Liver (tissue), 9 donors: ENCODE measurements around the gene FGD4. TPM values are rescaled to one million over a fixed set of nuclear protein-coding genes. Genes with fewer than 3 reads are reported as not detected.
A peak's percentile ranks its signal among the peaks of the same experiment; 100 is the strongest.

Experiments used
- DNase-seq: peaks from one replicate; pipeline ENCODE4 v3.0.0-alpha.2; 2017; ENCODE audit warnings: low spot score
- H3K27ac ChIP-seq, 2 donors: one replicate each; pipeline ENCODE4 v1.7.0; 2013; ENCODE audit warnings: inconsistent platforms in 2 of 2, low read length in 2 of 2, control low read depth in 1 of 2, low read depth in 1 of 2, mild to moderate bottlenecking in 1 of 2
- H3K27me3 ChIP-seq, 4 donors: one replicate each; pipeline versions ENCODE4 v1.6.1 to v1.7.0; 2013; ENCODE audit warnings: low read length in 3 of 4, inconsistent platforms in 1 of 4, mild to moderate bottlenecking in 1 of 4, moderate library complexity in 1 of 4; ENCODE audit not compliant: control insufficient read depth in 4 of 4, insufficient read depth in 4 of 4
- H3K36me3 ChIP-seq, 4 donors: one replicate each; pipeline versions ENCODE4 v1.6.1 to v1.7.0; 2013; ENCODE audit warnings: low read length in 3 of 4, mild to moderate bottlenecking in 3 of 4, low read depth in 1 of 4, moderate library complexity in 1 of 4; ENCODE audit not compliant: control insufficient read depth in 4 of 4, insufficient read depth in 3 of 4
- H3K4me1 ChIP-seq, 4 donors: one replicate each; pipeline versions ENCODE4 v1.6.1 to v1.7.0; 2013; ENCODE audit warnings: low read length in 3 of 4, mild to moderate bottlenecking in 3 of 4, moderate library complexity in 1 of 4; ENCODE audit not compliant: control insufficient read depth in 4 of 4, insufficient read depth in 4 of 4
- H3K4me3 ChIP-seq, 3 donors: one replicate each; pipeline versions ENCODE4 v1.6.1 to v1.7.0; 2013; ENCODE audit warnings: low read length in 3 of 3, control low read depth in 1 of 3, low read depth in 1 of 3, mild to moderate bottlenecking in 1 of 3
- H3K9ac ChIP-seq, 2 donors: one replicate each; pipeline ENCODE4 v1.7.0; 2013; ENCODE audit warnings: low read length in 2 of 2, mild to moderate bottlenecking in 2 of 2, moderate library complexity in 2 of 2, control low read depth in 1 of 2, low read depth in 1 of 2
- H3K9me3 ChIP-seq, 4 donors: one replicate each; pipeline versions ENCODE4 v1.6.1 to v1.7.0; 2013; ENCODE audit warnings: low read length in 3 of 4; ENCODE audit not compliant: control insufficient read depth in 4 of 4
- FOXA1 ChIP-seq: IDR thresholded peaks from 2 replicates; pipeline ENCODE4 v1.6.1; 2016; ENCODE audit warnings: antibody characterized with exemption
- FOXA2 ChIP-seq: IDR thresholded peaks from 2 replicates; pipeline ENCODE4 v1.6.1; 2016; ENCODE audit warnings: antibody characterized with exemption
- GABPA ChIP-seq, 2 donors: IDR thresholded peaks in 1 of 2; conservative IDR thresholded peaks in 1 of 2; 2 replicates each; pipeline ENCODE4 v1.6.1; 2016; ENCODE audit warnings: antibody characterized with exemption in 2 of 2, mild to moderate bottlenecking in 1 of 2, moderate library complexity in 1 of 2
- HNF4A ChIP-seq, 2 donors: conservative IDR thresholded peaks; 2 replicates each; pipeline ENCODE4 v1.6.1; 2016; ENCODE audit warnings: antibody characterized with exemption in 2 of 2, mild to moderate bottlenecking in 2 of 2
- HNF4G ChIP-seq: IDR thresholded peaks from 2 replicates; pipeline ENCODE4 v1.6.1; 2016; ENCODE audit warnings: antibody characterized with exemption
- JUND ChIP-seq, 2 donors: IDR thresholded peaks; 2 replicates each; pipeline ENCODE4 v1.6.1; 2016; ENCODE audit warnings: antibody characterized with exemption in 2 of 2
- RAD21 ChIP-seq, 2 donors: IDR thresholded peaks; 2 replicates each; pipeline ENCODE4 v1.6.1; 2016; ENCODE audit warnings: antibody characterized with exemption in 2 of 2, mild to moderate bottlenecking in 2 of 2
- RXRA ChIP-seq, 2 donors: IDR thresholded peaks; 2 replicates each; pipeline ENCODE4 v1.6.1; 2017 to 2018; ENCODE audit warnings: antibody characterized with exemption in 2 of 2, mild to moderate bottlenecking in 1 of 2
- SP1 ChIP-seq: IDR thresholded peaks from 2 replicates; pipeline ENCODE4 v1.6.1; 2018; ENCODE audit warnings: antibody characterized with exemption, mild to moderate bottlenecking
- TAF1 ChIP-seq: conservative IDR thresholded peaks from 2 replicates; pipeline ENCODE4 v1.6.1; 2016; ENCODE audit warnings: antibody characterized with exemption, mild to moderate bottlenecking
- YY1 ChIP-seq: IDR thresholded peaks from 2 replicates; pipeline ENCODE4 v1.6.1; 2016; ENCODE audit warnings: antibody characterized with exemption, mild to moderate bottlenecking
- WGBS: extraction: QIAGEN DNeasy Blood & Tissue Kit; methylation state at CpG from one replicate; pipeline ENCODE4 v1.1.7; 2013; 5-methylcytosine and 5-hydroxymethylcytosine counted together
- polyA plus RNA-seq, 2 donors: library from polyadenylated mRNA; stranded (reverse) in 1 of 2; unstranded in 1 of 2; fragments of 200-250 nt in 1 of 2; fragments of >200 nt in 1 of 2; fragmentation: Nextera tagmentation in 1 of 2; extraction: Ambion mirVana in 1 of 2; gene quantifications; one replicate each; pipeline versions ENCODE4 v1.2.1 to v1.2.3, GENCODE V29; 2013 to 2015
- total RNA-seq, 2 donors: library from RNA; depleted of rRNA; stranded (reverse); fragments of >200 nt; gene quantifications; one replicate each; pipeline ENCODE4 v1.2.3, GENCODE V29; 2014
- TF ChIP-seq, protein P1 (sequence below): fragments of 150-350 bp; IDR thresholded peaks from 2 replicates; pipeline ENCODE4 v1.5.1; 2017; ENCODE audit warnings: improper control_type of control experiment, low read depth, low read length; ENCODE audit not compliant: missing input control
- TF ChIP-seq, protein P2 (sequence below): IDR thresholded peaks from 2 replicates; pipeline ENCODE4 v1.6.1; 2016; ENCODE audit warnings: antibody characterized with exemption
- TF ChIP-seq, protein P3 (sequence below): IDR thresholded peaks from 2 replicates; pipeline ENCODE4 v1.6.1; 2016; ENCODE audit warnings: antibody characterized with exemption
- TF ChIP-seq, protein P4 (sequence below): IDR thresholded peaks from 2 replicates; pipeline ENCODE4 v1.6.1; 2016; ENCODE audit warnings: antibody characterized with exemption, mild to moderate bottlenecking
- TF ChIP-seq, protein P5 (sequence below): IDR thresholded peaks from 2 replicates; pipeline ENCODE4 v1.6.1; 2016; ENCODE audit warnings: antibody characterized with exemption
- donor health status: healthy.
- donor health status: healthy.
- donor health status: healthy.
- donor health status: healthy.
- donor health status: healthy.

The FGD4 gene
- total and polyA plus RNA-seq, 4 donors, result 3.8 to 26.4 (median 9.0) TPM

DNA sequence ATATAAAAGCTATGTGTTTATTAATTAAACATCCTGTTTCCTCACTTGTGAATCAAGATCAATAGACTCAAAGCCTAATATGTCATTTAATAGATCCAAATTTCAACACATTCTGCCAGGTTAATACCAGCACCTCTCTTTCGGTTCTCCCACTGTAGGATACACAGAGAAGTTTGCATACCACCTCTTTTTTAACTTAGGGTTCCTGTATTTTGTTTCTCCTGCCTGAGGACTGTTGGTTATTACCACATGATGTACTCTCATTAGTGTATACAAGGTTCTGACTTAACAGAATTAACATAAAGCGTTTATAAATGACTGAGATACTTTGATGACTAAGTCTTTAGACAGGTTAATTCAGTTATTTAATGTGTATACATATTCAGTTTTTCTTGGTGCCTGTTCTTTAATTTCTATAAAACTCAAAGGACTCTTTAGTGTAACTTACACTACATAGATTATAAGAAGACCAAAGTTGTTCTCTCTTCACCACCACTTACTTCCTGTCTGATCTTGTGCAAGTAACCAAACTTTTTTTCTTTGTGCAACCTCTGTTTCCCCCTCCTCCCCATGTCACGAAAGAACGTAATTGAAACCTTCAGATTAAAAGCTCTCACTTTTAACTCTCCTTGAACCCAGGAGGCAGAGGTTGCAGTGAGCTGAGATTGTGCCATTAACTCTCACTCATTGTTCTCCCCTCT is 190.0 kb downstream of the FGD4 start:
- WGBS, result 72% methylated on average over 4 of the region's 4 CpGs
- Histone ChIP-seq H3K9ac (no peak overlapping the region), H3K27me3 (no peaks in the 10 kb centered on the region)

More for the DNA sequence above, 190.0 kb downstream of the FGD4 start:
- Histone ChIP-seq H3K36me3 (peaks cover 0 to 19% (median 8%) of the 10 kb centered on the region in 4 donors), H3K27ac (peak overlapping the region; percentile 5 to 12), H3K4me3 (no peak overlapping the region), H3K4me1 (peaks cover 0 to 8% (median 5%) of the 10 kb centered on the region in 4 donors), H3K9me3 (no peaks in the 10 kb centered on the region)
- TF ChIP-seq YY1, result no peak
- no peak for TF ChIP-seq FOXA2
- TF ChIP-seq, protein P1, sequence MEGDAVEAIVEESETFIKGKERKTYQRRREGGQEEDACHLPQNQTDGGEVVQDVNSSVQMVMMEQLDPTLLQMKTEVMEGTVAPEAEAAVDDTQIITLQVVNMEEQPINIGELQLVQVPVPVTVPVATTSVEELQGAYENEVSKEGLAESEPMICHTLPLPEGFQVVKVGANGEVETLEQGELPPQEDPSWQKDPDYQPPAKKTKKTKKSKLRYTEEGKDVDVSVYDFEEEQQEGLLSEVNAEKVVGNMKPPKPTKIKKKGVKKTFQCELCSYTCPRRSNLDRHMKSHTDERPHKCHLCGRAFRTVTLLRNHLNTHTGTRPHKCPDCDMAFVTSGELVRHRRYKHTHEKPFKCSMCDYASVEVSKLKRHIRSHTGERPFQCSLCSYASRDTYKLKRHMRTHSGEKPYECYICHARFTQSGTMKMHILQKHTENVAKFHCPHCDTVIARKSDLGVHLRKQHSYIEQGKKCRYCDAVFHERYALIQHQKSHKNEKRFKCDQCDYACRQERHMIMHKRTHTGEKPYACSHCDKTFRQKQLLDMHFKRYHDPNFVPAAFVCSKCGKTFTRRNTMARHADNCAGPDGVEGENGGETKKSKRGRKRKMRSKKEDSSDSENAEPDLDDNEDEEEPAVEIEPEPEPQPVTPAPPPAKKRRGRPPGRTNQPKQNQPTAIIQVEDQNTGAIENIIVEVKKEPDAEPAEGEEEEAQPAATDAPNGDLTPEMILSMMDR, result no peak
- no peak for TF ChIP-seq FOXA1
- TF ChIP-seq HNF4A (conservative IDR thresholded peaks at IDR 0.05), result no peak
- TF ChIP-seq, protein P2, sequence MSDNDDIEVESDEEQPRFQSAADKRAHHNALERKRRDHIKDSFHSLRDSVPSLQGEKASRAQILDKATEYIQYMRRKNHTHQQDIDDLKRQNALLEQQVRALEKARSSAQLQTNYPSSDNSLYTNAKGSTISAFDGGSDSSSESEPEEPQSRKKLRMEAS, result no peak
- no peak for TF ChIP-seq GABPA (IDR thresholded peaks at IDR 0.05 in 1 of 2, conservative IDR thresholded peaks at IDR 0.05 in 1 of 2)
- TF ChIP-seq SP1, result no peak
- no peak for TF ChIP-seq RAD21 (IDR thresholded peaks at IDR 0.05)
- TF ChIP-seq JUND (IDR thresholded peaks at IDR 0.05), result no peak
- TF ChIP-seq, protein P3, sequence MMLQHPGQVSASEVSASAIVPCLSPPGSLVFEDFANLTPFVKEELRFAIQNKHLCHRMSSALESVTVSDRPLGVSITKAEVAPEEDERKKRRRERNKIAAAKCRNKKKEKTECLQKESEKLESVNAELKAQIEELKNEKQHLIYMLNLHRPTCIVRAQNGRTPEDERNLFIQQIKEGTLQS, result no peak
- TF ChIP-seq, protein P4, sequence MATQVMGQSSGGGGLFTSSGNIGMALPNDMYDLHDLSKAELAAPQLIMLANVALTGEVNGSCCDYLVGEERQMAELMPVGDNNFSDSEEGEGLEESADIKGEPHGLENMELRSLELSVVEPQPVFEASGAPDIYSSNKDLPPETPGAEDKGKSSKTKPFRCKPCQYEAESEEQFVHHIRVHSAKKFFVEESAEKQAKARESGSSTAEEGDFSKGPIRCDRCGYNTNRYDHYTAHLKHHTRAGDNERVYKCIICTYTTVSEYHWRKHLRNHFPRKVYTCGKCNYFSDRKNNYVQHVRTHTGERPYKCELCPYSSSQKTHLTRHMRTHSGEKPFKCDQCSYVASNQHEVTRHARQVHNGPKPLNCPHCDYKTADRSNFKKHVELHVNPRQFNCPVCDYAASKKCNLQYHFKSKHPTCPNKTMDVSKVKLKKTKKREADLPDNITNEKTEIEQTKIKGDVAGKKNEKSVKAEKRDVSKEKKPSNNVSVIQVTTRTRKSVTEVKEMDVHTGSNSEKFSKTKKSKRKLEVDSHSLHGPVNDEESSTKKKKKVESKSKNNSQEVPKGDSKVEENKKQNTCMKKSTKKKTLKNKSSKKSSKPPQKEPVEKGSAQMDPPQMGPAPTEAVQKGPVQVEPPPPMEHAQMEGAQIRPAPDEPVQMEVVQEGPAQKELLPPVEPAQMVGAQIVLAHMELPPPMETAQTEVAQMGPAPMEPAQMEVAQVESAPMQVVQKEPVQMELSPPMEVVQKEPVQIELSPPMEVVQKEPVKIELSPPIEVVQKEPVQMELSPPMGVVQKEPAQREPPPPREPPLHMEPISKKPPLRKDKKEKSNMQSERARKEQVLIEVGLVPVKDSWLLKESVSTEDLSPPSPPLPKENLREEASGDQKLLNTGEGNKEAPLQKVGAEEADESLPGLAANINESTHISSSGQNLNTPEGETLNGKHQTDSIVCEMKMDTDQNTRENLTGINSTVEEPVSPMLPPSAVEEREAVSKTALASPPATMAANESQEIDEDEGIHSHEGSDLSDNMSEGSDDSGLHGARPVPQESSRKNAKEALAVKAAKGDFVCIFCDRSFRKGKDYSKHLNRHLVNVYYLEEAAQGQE, result no peak
- TF ChIP-seq HNF4G, result no peak
- no peak for TF ChIP-seq RXRA (IDR thresholded peaks at IDR 0.05)
- TF ChIP-seq, protein P5, sequence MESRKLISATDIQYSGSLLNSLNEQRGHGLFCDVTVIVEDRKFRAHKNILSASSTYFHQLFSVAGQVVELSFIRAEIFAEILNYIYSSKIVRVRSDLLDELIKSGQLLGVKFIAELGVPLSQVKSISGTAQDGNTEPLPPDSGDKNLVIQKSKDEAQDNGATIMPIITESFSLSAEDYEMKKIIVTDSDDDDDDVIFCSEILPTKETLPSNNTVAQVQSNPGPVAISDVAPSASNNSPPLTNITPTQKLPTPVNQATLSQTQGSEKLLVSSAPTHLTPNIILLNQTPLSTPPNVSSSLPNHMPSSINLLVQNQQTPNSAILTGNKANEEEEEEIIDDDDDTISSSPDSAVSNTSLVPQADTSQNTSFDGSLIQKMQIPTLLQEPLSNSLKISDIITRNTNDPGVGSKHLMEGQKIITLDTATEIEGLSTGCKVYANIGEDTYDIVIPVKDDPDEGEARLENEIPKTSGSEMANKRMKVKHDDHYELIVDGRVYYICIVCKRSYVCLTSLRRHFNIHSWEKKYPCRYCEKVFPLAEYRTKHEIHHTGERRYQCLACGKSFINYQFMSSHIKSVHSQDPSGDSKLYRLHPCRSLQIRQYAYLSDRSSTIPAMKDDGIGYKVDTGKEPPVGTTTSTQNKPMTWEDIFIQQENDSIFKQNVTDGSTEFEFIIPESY, result no peak
- no peak for TF ChIP-seq TAF1
- no peak for DNase-seq
